PFSK-1 (cell line): ENCODE data around the gene EFCAB11.

Source experiments
- FOXP2 ChIP-seq: optimal IDR thresholded peaks from 2 replicates; pipeline ENCODE3; 2011; ENCODE audit warnings: borderline replicate concordance, control low read depth, inconsistent platforms; ENCODE audit not compliant: insufficient read depth; ENCODE audit errors: extremely low read length, extremely low read depth
- POLR2AphosphoS5 ChIP-seq: IDR thresholded peaks from 2 replicates; pipeline ENCODE4 v1.6.1; 2012; ENCODE audit warnings: low read depth, mild to moderate bottlenecking, control low read depth, low read length, moderate library complexity
- SIN3A ChIP-seq: IDR thresholded peaks from 2 replicates; pipeline ENCODE4 v1.6.1; 2012; ENCODE audit warnings: mild to moderate bottlenecking, low read length, moderate library complexity, borderline replicate concordance; ENCODE audit not compliant: insufficient read depth
- TAF1 ChIP-seq: IDR thresholded peaks from 2 replicates; pipeline ENCODE4 v1.6.1; 2012; ENCODE audit warnings: low read length, control low read depth, borderline replicate concordance; ENCODE audit not compliant: insufficient read depth
- TF ChIP-seq, protein P1 (sequence below), 2 experiments: IDR thresholded peaks; 2 replicates each; pipeline versions ENCODE4 v1.6.1 to v1.8.0; 2011 to 2012; ENCODE audit warnings: low read depth in 2 of 2, low read length in 2 of 2, control low read depth in 1 of 2, inconsistent platforms in 1 of 2, mild to moderate bottlenecking in 1 of 2, moderate library complexity in 1 of 2; ENCODE audit not compliant: insufficient read depth in 1 of 2

The EFCAB11 gene

DNA sequence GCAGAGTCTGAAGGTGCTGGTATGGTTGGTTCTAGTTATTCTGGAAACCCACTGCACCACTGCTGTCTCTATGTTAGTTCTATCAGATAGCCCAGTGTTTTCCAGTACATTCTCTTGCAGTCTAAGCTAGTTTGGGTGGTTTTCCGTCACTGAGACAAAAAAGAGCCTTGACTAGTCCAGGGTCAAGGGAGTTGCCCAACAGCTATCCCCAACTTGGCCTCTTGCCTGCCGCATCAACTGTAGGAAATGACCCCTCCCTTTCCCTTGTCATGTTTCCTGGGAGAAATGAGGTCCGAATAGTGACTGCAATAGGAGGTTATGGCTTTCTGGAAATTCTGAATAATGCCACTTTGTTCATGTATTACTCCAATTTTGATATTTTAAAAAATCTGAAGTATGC is 160.4 kb downstream of the EFCAB11 start:
- TF ChIP-seq, protein P1, sequence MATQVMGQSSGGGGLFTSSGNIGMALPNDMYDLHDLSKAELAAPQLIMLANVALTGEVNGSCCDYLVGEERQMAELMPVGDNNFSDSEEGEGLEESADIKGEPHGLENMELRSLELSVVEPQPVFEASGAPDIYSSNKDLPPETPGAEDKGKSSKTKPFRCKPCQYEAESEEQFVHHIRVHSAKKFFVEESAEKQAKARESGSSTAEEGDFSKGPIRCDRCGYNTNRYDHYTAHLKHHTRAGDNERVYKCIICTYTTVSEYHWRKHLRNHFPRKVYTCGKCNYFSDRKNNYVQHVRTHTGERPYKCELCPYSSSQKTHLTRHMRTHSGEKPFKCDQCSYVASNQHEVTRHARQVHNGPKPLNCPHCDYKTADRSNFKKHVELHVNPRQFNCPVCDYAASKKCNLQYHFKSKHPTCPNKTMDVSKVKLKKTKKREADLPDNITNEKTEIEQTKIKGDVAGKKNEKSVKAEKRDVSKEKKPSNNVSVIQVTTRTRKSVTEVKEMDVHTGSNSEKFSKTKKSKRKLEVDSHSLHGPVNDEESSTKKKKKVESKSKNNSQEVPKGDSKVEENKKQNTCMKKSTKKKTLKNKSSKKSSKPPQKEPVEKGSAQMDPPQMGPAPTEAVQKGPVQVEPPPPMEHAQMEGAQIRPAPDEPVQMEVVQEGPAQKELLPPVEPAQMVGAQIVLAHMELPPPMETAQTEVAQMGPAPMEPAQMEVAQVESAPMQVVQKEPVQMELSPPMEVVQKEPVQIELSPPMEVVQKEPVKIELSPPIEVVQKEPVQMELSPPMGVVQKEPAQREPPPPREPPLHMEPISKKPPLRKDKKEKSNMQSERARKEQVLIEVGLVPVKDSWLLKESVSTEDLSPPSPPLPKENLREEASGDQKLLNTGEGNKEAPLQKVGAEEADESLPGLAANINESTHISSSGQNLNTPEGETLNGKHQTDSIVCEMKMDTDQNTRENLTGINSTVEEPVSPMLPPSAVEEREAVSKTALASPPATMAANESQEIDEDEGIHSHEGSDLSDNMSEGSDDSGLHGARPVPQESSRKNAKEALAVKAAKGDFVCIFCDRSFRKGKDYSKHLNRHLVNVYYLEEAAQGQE (IDR thresholded peaks at IDR 0.05; ENCODE audit: insufficient read depth in 1 of 2, low read depth in 2 of 2, low read length in 2 of 2) = no peak
- TF ChIP-seq POLR2AphosphoS5 (no peak), TAF1 (no peak), FOXP2 (no peak), SIN3A (no peak)

DNA sequence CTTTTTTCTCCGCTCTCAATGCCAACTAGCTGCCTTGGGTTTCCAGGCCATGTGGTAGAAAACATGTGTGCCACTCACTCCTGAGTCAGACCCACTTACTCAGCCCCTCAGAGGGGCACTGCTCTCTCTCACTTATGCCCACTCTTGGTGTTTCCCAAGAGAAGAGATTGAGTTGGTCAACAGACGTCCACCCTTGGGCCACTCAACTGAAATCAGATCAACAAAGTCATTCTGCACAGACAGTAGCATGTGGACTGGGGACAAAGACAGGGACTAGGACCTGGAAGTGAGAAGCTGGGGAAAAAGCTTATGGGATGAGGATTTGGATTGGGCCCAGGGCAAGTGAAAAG is 161.2 kb downstream of the EFCAB11 start:
- TF ChIP-seq FOXP2 = no peak
- TF ChIP-seq TAF1 = no peak
- TF ChIP-seq SIN3A = no peak
- TF ChIP-seq POLR2AphosphoS5 = no peak
- TF ChIP-seq, protein P1 (IDR thresholded peaks at IDR 0.05; ENCODE audit: insufficient read depth in 1 of 2, low read depth in 2 of 2, low read length in 2 of 2) = no peak

DNA sequence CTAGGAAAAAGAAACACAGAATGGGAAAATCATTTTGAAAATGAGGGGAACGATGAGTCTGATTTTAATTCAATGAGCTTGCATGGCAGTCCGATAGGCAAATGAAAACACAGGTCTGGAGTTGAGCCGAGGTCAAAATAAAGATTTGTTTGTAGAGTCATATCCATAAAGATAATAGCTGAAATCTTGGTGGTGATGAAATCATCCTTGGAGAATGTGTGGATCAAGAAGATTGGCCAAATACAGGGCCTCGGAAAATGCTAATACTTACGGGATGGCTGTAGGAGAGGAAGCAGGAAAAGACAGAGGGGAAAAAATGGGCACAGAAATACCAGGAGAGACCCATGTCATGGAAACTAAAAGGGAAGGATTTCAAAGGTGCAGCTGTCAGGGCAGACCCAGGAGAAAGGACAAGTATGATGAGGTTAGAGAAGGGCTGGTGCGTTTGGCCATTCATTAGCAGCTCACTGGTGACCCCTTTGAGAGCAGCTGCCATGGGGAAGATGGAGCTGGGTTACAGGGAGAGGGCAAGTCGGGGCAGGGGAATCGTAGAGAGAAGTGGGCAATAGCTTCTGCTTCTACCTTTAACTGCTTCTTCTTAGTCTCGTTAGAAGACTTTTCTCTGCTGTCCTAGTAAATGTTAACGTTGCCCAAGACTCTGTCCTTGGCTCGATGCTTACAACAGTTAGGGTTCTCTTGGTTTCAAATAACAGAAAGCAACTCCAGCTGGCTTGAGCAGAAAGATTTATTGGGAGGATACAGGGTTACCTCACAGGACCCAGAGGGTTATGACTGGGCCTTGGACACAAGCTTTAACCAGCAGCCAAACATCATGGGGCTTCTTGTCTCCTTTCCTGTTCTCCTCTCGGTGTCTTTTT is 161.8 kb downstream of the EFCAB11 start:
- no peak for TF ChIP-seq FOXP2
- TF ChIP-seq, protein P1 (IDR thresholded peaks at IDR 0.05; ENCODE audit: insufficient read depth in 1 of 2, low read depth in 2 of 2, low read length in 2 of 2) = no peak
- TF ChIP-seq POLR2AphosphoS5 = no peak
- TF ChIP-seq TAF1 = no peak
- TF ChIP-seq SIN3A = no peak

DNA sequence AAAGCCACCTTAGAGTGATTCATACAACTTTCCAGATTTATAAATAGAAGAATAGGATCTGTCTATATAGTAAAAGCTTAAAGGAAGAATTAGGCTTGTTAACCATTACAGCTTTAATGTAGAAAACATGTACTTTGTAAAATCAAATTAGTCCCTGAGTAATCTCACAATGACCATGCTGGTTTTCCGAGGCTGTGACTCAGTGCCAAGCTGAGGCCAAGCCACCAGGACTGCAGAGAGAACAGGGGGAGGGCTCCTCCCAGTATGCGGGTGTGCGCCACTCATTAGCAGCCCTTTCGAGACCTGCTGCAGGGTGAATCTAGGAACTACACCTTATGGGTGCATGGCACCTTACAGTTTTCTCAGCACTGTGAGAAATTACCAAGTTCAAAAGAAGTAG is 167.0 kb downstream of the EFCAB11 start:
- TF ChIP-seq, protein P1 (IDR thresholded peaks at IDR 0.05; ENCODE audit: insufficient read depth in 1 of 2, low read depth in 2 of 2, low read length in 2 of 2) = no peak
- TF ChIP-seq FOXP2 = no peak
- no peak for TF ChIP-seq POLR2AphosphoS5
- no peak for TF ChIP-seq TAF1
- TF ChIP-seq SIN3A = no peak
